H9 (cell line): Measurements from ENCODE around the gene CDKL5. TPM values are rescaled to one million over a fixed set of nuclear protein-coding genes. Genes with fewer than 3 reads are reported as not detected.

ENCODE experiments used
- DNase-seq: peaks from one replicate; pipeline ENCODE4 v3.0.0-alpha.2; 2017
- H2AFZ ChIP-seq: one replicate; pipeline ENCODE4 v1.6.1; 2013; ENCODE audit warnings: mild to moderate bottlenecking, low read length, control low read depth, moderate library complexity
- H2AK5ac ChIP-seq: 2 replicates; pipeline ENCODE4 v1.6.1; 2013; ENCODE audit warnings: low read length, control low read depth, mixed read lengths; ENCODE audit not compliant: insufficient read length
- H2BK120ac ChIP-seq: one replicate; pipeline ENCODE4 v1.6.1; 2013; ENCODE audit warnings: low read depth, mild to moderate bottlenecking, low read length, control low read depth, inconsistent platforms; ENCODE audit not compliant: poor library complexity, severe bottlenecking
- H2BK12ac ChIP-seq: 2 replicates; pipeline ENCODE4 v1.6.1; 2013; ENCODE audit warnings: low read length, control low read depth, mixed read lengths, low read depth; ENCODE audit not compliant: insufficient read length
- H2BK15ac ChIP-seq: 2 replicates; pipeline ENCODE4 v1.6.1; 2013; ENCODE audit warnings: low read depth, low read length, control low read depth
- H2BK20ac ChIP-seq: one replicate; pipeline ENCODE4 v1.6.1; 2013; ENCODE audit warnings: low read depth, mild to moderate bottlenecking, low read length, control low read depth, inconsistent platforms; ENCODE audit not compliant: poor library complexity, severe bottlenecking
- H2BK5ac ChIP-seq: 2 replicates; pipeline ENCODE4 v1.6.1; 2013; ENCODE audit warnings: low read length, control low read depth, mixed read lengths; ENCODE audit not compliant: insufficient read length
- H3K14ac ChIP-seq: 2 replicates; pipeline ENCODE4 v1.6.1; 2013; ENCODE audit warnings: low read length, control low read depth; ENCODE audit not compliant: insufficient read depth
- H3K18ac ChIP-seq: 2 replicates; pipeline ENCODE4 v1.6.1; 2013; ENCODE audit warnings: low read depth, mild to moderate bottlenecking, mixed read lengths, low read length, control low read depth; ENCODE audit not compliant: insufficient read length
- H3K23ac ChIP-seq: 2 replicates; pipeline ENCODE4 v1.6.1; 2013; ENCODE audit warnings: low read length, control low read depth, mixed read lengths, low read depth; ENCODE audit not compliant: insufficient read length
- H3K23me2 ChIP-seq: 2 replicates; pipeline ENCODE4 v1.6.1; 2013; ENCODE audit warnings: low read depth, mild to moderate bottlenecking, mixed read lengths, low read length, control low read depth; ENCODE audit not compliant: insufficient read length, poor library complexity, severe bottlenecking
- H3K27ac ChIP-seq: 2 replicates; pipeline ENCODE4 v1.5.1; 2013; ENCODE audit warnings: low read length, control low read depth, mixed read lengths, low read depth; ENCODE audit not compliant: insufficient read length
- H3K27me3 ChIP-seq: 2 replicates; pipeline ENCODE4 v1.6.1; 2013; ENCODE audit warnings: low read length, control low read depth, inconsistent platforms; ENCODE audit not compliant: insufficient read depth
- H3K4ac ChIP-seq: 2 replicates; pipeline ENCODE4 v1.6.1; 2013; ENCODE audit warnings: low read depth, mild to moderate bottlenecking, control low read depth, inconsistent platforms, low read length, moderate library complexity
- H3K4me1 ChIP-seq: 2 replicates; pipeline ENCODE4 v1.6.1; 2013; ENCODE audit warnings: low read length, control low read depth, inconsistent platforms; ENCODE audit not compliant: insufficient read depth
- H3K4me2 ChIP-seq: 2 replicates; pipeline ENCODE4 v1.6.1; 2013; ENCODE audit warnings: low read length, control low read depth, mixed read lengths; ENCODE audit not compliant: insufficient read length, insufficient read depth
- H3K56ac ChIP-seq: 2 replicates; pipeline ENCODE4 v1.6.1; 2013; ENCODE audit warnings: low read depth, mild to moderate bottlenecking, mixed read lengths, low read length, control low read depth; ENCODE audit not compliant: insufficient read length
- H3K79me1 ChIP-seq: 2 replicates; pipeline ENCODE4 v1.6.1; 2013; ENCODE audit warnings: low read depth, mild to moderate bottlenecking, moderate library complexity, low read length, control low read depth, inconsistent platforms; ENCODE audit not compliant: insufficient read depth, poor library complexity, severe bottlenecking
- H3K79me2 ChIP-seq: 2 replicates; pipeline ENCODE4 v1.6.1; 2013; ENCODE audit warnings: low read length, control low read depth, inconsistent platforms; ENCODE audit not compliant: insufficient read depth
- H3K9ac ChIP-seq: 2 replicates; pipeline ENCODE4 v1.6.1; 2013; ENCODE audit warnings: low read length, control low read depth, mixed read lengths; ENCODE audit not compliant: insufficient read length; ENCODE audit errors: extremely low read depth
- H3K9me3 ChIP-seq: one replicate; pipeline ENCODE4 v1.6.1; 2013; ENCODE audit warnings: low read depth, low read length, inconsistent platforms; ENCODE audit not compliant: control insufficient read depth
- H3T11ph ChIP-seq: one replicate; pipeline ENCODE4 v1.6.1; 2013; ENCODE audit warnings: mild to moderate bottlenecking, low read length, control low read depth, inconsistent platforms
- H4K20me1 ChIP-seq: one replicate; pipeline ENCODE4 v1.6.1; 2013; ENCODE audit not compliant: control insufficient read depth, insufficient read length, insufficient read depth
- H4K5ac ChIP-seq: 2 replicates; pipeline ENCODE4 v1.6.1; 2013; ENCODE audit warnings: low read depth, mild to moderate bottlenecking, mixed read lengths, low read length, control low read depth; ENCODE audit not compliant: insufficient read length
- H4K8ac ChIP-seq: replicated peaks from 2 replicates; pipeline ENCODE4 v1.6.1; 2013; ENCODE audit warnings: low read length, control low read depth, mixed read lengths, low read depth; ENCODE audit not compliant: insufficient read length
- H4K91ac ChIP-seq: 2 replicates; pipeline ENCODE4 v1.6.1; 2013; ENCODE audit warnings: low read depth, mild to moderate bottlenecking, moderate library complexity, mixed read lengths, low read length, control low read depth; ENCODE audit not compliant: insufficient read length
- H3K27ac Mint-ChIP-seq, 3 experiments: 2 replicates in 2 of 3; 3 replicates in 1 of 3; pipeline ENCODE4 v1.8.0; 2020 to 2021; ENCODE audit warnings: mixed read lengths in 3 of 3, mild to moderate bottlenecking in 1 of 3, moderate library complexity in 1 of 3
- H3K27me3 Mint-ChIP-seq: 2 replicates; pipeline ENCODE4 v1.8.0; 2021; ENCODE audit warnings: low read depth, mild to moderate bottlenecking, moderate library complexity, mixed read lengths
- H3K36me3 Mint-ChIP-seq, 3 experiments: 2 replicates in 2 of 3; 3 replicates in 1 of 3; pipeline ENCODE4 v1.8.0; 2020 to 2021; ENCODE audit warnings: low read depth in 3 of 3, mixed read lengths in 3 of 3; ENCODE audit not compliant: insufficient read depth in 1 of 3
- H3K4me1 Mint-ChIP-seq, 2 experiments: 2 replicates each; pipeline ENCODE4 v1.8.0; 2020; ENCODE audit warnings: mixed read lengths in 2 of 2
- H3K4me3 Mint-ChIP-seq, 2 experiments: 2 replicates in 1 of 2; 3 replicates in 1 of 2; pipeline ENCODE4 v1.8.0; 2020 to 2021; ENCODE audit warnings: mild to moderate bottlenecking in 2 of 2, mixed read lengths in 2 of 2, moderate library complexity in 1 of 2
- H3K9me3 Mint-ChIP-seq, 2 experiments: 2 replicates in 1 of 2; 3 replicates in 1 of 2; pipeline ENCODE4 v1.8.0; 2020; ENCODE audit warnings: mild to moderate bottlenecking in 2 of 2, mixed read lengths in 2 of 2, moderate library complexity in 1 of 2
- CTCF ChIP-seq: fragments of 200-600 bp; sonication (generic); conservative IDR thresholded peaks from 3 replicates; pipeline ENCODE4 v1.8.0; 2021; ENCODE audit warnings: antibody characterized with exemption, mild to moderate bottlenecking
- total RNA-seq: library from RNA; stranded (reverse); gene quantifications from 2 replicates; pipeline ENCODE4 v1.2.1, GENCODE V29; 2021

Gene CDKL5
- total RNA-seq, 1 experiment from 2014 or later: 19.5 TPM

- Mint-ChIP-seq H3K4me1 (no peaks in the 10 kb centered on the region), H3K36me3 (peaks cover 0 to 4% (median 1%) of the 10 kb centered on the region in 3 experiments; a peak in 4 of 7 replicates), H3K4me3 (no peak overlapping the region), H3K27ac (no peak overlapping the region), H3K9me3 (peaks cover 63 to 66% of the 10 kb centered on the region in 2 experiments), H3K27me3 (no peaks in the 10 kb centered on the region)
- no peak overlapping the region for H3K4me2 ChIP-seq
- no peak overlapping the region for H2BK20ac ChIP-seq
- no peak overlapping the region for H4K91ac ChIP-seq
- no peak overlapping the region for H4K5ac ChIP-seq
- no peak overlapping the region for H2BK5ac ChIP-seq
- no peaks in the 10 kb centered on the region for H3K79me1 ChIP-seq
- no peak overlapping the region for H3K27ac ChIP-seq
- no peak overlapping the region for H2BK120ac ChIP-seq
- H3K56ac ChIP-seq: no peak overlapping the region
- H3K23ac ChIP-seq: no peak overlapping the region
- no peak overlapping the region for H3K9ac ChIP-seq
- H3K27me3 ChIP-seq: no peaks in the 10 kb centered on the region
- H3K79me2 ChIP-seq: no peaks in the 10 kb centered on the region
- no peak overlapping the region for H3K14ac ChIP-seq
- no peak overlapping the region for H2AFZ ChIP-seq
- no peak overlapping the region for H4K8ac ChIP-seq
- H3K23me2 ChIP-seq: no peaks in the 10 kb centered on the region
- no peaks in the 10 kb centered on the region for H4K20me1 ChIP-seq
- H3K4me1 ChIP-seq: no peaks in the 10 kb centered on the region
- H2BK15ac ChIP-seq: no peak overlapping the region
- TF ChIP-seq CTCF: no peak
- H3K4ac ChIP-seq: no peak overlapping the region
- no peak overlapping the region for H3T11ph ChIP-seq
- peaks cover 18% of the 10 kb centered on the region for H3K9me3 ChIP-seq
- no peak overlapping the region for H2AK5ac ChIP-seq
- H2BK12ac ChIP-seq: no peak overlapping the region
- DNase-seq: no peak
- no peak overlapping the region for H3K18ac ChIP-seq
Observed at GRCh38 chrX:18415386-18415785, 10.0 kb upstream of the CDKL5 start.
